Skeletal muscle cell (primary cell): Measurements from ENCODE around the gene THADA.
A peak's percentile ranks its signal among the peaks of the same experiment; 100 is the strongest.
"Not testable (repeated sequence)": the region's sequence is repeated elsewhere in the genome, so short reads cannot be mapped to it uniquely, and the experiment has no call there.

Experiments
- DNase-seq: peaks from one replicate; pipeline ENCODE4 v3.0.0-alpha.2; 2010; ENCODE audit warnings: low read depth
- H3K4me3 ChIP-seq: 2 replicates; pipeline ENCODE4 v1.5.1; 2011; ENCODE audit warnings: low read depth, mild to moderate bottlenecking, control low read depth, low read length, moderate library complexity

THADA gene, protein sequence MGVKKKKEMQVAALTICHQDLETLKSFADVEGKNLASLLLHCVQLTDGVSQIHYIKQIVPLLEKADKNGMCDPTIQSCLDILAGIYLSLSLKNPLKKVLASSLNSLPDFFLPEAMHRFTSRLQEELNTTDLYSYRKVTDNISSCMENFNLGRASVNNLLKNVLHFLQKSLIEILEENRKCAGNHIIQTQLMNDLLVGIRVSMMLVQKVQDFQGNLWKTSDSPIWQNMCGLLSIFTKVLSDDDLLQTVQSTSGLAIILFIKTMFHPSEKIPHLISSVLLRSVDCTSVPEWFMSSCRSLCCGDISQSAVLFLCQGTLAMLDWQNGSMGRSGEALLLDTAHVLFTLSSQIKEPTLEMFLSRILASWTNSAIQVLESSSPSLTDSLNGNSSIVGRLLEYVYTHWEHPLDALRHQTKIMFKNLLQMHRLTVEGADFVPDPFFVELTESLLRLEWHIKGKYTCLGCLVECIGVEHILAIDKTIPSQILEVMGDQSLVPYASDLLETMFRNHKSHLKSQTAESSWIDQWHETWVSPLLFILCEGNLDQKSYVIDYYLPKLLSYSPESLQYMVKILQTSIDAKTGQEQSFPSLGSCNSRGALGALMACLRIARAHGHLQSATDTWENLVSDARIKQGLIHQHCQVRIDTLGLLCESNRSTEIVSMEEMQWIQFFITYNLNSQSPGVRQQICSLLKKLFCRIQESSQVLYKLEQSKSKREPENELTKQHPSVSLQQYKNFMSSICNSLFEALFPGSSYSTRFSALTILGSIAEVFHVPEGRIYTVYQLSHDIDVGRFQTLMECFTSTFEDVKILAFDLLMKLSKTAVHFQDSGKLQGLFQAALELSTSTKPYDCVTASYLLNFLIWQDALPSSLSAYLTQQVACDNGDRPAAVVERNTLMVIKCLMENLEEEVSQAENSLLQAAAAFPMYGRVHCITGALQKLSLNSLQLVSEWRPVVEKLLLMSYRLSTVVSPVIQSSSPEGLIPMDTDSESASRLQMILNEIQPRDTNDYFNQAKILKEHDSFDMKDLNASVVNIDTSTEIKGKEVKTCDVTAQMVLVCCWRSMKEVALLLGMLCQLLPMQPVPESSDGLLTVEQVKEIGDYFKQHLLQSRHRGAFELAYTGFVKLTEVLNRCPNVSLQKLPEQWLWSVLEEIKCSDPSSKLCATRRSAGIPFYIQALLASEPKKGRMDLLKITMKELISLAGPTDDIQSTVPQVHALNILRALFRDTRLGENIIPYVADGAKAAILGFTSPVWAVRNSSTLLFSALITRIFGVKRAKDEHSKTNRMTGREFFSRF (N-terminal part only)

DNA sequence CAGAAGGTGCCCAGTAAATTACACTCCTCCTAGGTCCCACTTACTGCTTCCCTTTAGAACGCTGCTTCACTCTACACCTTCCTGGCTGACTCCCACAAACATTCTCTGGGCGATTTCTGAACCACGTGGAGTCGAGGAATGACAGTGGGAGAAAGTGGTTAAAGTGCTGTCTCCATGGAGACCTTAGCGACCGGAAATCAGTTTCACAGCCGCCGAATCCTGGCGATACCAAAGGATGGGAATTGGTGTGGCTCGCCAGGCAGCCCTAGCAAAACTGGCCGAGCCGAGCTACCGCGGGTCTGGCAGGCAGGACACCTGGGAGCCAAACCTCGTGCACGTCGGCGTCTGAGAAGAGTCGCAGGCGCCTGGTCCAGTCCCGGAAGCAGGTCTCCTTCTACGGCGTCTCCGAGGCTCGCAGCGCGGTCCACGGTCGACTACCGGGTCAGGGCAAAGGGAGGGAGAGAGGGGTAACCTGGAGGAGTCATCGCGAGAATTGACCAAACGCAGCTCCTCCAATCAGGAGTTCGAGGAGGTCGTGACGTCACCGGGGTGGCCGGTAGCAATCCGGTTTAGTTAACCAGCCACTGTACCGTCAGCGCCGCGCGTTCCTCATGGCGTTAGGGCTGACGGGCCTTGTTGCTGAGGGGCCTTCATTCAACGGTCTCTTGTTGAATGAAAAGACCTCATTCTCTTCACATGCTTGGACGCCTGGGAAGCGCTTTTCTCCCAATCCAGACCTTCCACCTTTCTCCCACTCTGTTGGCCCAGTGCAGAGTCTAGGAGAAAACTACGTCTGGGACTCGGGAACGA lies at the start of gene THADA:
TSS of gene THADA (minus strand) at position 436 of the 810 bp plus-strand sequence. CDS start 3,646 bp downstream, outside the sequence.
- peak; percentile 99 for DNase-seq
- peak within 1 kb of the TSS; percentile 77 for H3K4me3 ChIP-seq

GRCh38 chr2:43643680-43644079 lies 47.8 kb upstream of the THADA start:
- DNase-seq: no peak
- H3K4me3 ChIP-seq: no peak overlapping the region

GRCh38 chr2:43642363-43642762 lies 46.5 kb upstream of the THADA start:
- H3K4me3 ChIP-seq: no peak overlapping the region
- no peak for DNase-seq

- DNase-seq: no peak
Measured at GRCh38 chr2:43637030-43637803, 41.4 kb upstream of the THADA start, which contains the start of gene PLEKHH2. Gene PLEKHH2 (plus strand): TSS chr2:43637260. CDS start chr2:43644674, 7,414 bp downstream.

GRCh38 chr2:43636621-43637020 lies 40.8 kb upstream of the THADA start:
- DNase-seq: no peak
- H3K4me3 ChIP-seq: peak overlapping the region; percentile 71

More at GRCh38 chr2:43637030-43637803, 41.4 kb upstream of the THADA start, which contains the start of gene PLEKHH2:
- peak within 1 kb of the TSS; percentile 71 for H3K4me3 ChIP-seq

DNA sequence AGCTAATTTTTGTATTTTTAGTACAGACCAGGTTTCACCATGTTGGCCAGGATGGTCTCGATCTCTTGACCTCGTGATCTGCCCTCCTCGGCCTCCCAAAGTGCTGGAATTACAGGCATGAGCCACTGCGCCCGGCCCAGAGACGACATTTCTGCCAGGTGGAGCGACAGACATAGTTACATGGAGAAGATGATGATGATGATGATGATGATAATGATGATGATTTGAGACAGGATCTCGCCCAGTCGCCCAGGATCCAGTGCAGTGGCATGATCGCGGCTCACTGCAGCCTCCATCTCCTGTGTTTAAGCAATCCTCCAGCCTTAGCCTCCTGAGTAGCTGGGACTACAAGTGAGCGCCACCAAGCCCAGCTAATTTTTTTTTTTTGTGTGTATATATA lies 40.3 kb upstream of the THADA start:
- not testable (repeated sequence) for H3K4me3 ChIP-seq, DNase-seq

DNA sequence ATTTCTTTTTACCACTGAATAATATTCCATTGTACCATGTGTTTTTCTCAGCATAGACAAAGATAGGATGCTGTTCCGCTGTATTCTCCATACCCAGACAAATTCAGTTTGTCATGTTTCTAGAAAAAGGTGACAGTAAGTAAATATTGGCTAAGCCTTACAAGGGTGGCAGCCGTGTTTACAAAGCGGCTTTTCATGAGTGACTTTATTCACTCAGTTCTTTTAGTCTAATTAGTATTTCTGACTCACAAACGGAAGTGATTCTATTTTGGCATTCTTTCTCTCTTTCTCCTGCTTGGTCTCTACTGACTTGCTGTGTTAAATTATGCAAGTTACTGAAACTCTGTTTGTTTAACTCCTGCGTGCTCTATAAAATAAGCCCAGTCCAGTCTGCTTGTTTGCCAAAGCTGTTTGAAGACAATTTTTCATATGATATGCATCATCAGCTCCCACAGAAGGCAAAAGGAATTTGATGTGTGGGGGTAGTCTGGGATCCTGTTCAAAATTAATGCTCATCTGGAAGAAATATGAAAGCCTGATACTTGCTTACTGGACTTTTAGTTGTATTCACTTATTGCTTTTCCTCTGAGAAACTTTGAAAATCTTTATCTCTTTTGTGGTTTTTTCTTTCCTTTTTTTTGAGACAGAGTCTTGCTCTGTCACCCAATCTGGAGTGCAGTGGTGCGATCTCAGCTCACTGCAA lies 38.9 kb upstream of the THADA start:
- no peak overlapping the region for H3K4me3 ChIP-seq
- DNase-seq: peak; percentile 51

- no peak overlapping the region for H3K4me3 ChIP-seq
- DNase-seq: no peak
Measured at GRCh38 chr2:43631618-43632317, 35.9 kb upstream of the THADA start.

DNA sequence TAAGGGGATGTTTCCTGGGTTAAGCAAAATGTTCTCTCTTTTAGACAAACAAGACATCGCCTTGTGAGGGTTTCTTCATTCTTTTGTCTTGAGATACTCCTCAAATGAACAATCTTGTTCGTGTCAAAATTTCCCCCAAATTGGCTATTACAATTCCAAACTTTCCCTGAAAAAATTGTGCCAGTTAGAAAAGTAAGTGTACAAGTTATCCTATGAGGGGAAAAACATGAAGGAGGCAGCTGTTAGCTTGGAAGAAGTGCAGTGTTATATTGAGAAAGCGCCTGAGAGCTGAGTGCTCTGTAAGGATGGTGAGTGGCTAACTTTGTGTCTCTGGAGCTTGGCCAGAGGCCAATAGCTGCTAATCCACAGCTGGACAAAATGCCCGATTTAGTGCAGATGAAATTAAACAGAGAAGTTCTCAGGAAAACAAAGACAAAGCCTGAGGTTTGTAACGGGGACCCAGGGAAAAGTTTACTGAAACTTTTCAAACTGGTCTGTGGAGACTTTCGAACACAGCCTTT lies 27.2 kb upstream of the THADA start:
- no peak overlapping the region for H3K4me3 ChIP-seq
- DNase-seq: no peak

DNA sequence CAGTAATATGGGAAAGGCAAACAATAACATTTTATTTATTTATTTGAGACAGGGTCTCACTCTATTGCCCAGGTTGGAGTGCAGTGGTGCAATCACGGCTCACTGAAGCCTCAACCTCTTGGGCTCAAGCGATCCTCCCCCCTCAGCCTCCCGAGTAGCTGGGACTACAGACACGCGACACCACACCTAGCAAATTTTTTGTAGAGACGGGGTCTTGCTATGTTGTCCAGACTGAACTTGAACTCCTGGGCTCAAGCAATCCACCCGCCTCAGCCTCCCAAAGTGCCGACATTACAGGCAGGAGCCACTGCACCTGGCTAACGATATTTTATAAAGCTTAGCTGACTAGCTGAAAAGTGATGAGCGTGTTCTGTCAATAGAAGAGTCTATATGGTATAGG lies 23.7 kb upstream of the THADA start:
- H3K4me3 ChIP-seq: no peak overlapping the region
- no peak for DNase-seq

DNA sequence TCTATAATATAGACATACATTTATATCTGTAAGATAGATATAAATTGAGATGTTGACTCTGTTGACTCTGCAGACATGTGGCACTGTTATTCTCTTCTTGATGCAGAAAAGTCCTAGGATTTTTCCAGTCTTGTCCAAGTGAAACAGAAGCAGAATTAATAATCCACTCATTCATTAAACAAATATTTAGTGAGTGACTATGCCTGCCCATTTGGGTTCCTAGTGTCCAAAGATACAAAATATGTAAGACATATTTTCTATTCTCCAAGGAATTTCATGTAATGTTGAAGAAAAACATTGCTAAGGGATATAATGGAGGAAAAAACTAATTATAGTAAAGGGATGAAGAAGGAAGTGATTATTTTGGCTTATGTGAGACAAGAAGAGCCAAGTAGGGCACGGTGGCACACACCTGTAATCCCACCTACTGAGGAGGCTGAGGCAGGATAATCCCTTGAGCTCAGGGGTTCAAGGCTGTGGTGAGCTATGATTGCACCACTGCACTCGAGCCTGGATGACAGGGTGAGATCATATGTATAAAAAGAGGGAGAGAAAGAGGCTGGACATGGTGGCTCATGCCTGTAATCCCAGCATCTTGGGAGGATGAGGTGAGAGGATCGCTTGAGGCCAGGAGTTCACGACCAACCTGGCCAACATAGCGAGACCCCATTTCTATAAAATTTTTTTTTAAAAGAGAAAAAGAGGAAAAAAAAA lies 21.3 kb upstream of the THADA start:
- DNase-seq: no peak
- H3K4me3 ChIP-seq: no peak overlapping the region

DNA sequence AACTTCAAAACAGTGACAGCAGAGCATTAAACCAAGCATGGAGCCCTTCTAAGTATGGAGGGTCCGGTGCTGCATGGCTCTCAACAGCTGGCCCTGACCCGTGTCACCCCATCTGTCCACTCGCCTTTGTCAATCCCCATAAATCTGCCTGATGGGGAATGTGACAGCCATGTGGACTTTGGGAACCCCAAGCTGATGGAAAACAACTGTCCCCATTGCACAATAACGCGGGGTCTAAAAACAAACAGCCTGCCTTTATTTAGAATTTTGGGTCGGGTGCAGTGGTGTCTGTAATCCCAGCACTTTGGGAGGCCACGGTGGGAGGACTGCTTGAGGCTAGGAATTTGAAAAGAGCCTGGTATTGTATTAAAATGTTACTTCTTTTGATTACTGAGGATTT lies 17.1 kb upstream of the THADA start:
- no peak overlapping the region for H3K4me3 ChIP-seq
- no peak for DNase-seq

- DNase-seq: no peak
- H3K4me3 ChIP-seq: no peak overlapping the region
Measured at GRCh38 chr2:43611987-43612894, 16.4 kb upstream of the THADA start.

- no peak overlapping the region for H3K4me3 ChIP-seq
- DNase-seq: no peak
Measured at GRCh38 chr2:43610361-43610760, 14.5 kb upstream of the THADA start.

DNA sequence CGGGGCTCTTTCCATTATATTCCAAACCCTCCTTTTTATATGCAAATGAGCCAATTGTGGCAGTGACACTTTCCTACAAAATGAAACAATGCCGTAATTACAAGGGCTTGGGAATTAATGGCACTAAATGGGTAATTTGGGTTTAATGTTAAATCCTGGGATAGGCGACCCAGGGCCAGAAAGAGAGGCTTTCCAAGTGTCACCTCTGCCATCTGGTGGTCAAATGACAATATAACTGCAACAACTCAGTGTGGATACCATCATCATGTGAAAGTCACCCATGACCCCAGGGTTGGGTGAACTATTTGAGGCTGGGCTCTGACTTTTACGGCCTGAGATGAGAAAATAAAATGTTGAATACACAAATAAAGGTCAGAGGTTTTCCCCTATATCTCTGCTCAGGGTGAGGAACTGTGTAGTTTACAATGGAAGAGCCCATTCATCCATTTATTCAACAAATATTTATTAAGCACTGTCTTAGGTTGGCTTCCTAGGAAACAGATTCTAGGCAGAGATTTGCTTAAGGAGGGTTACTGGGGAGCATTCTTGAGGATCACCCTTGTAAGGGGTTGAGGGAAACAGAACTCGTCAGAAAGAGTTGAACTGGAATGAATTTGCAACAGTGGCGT lies 13.6 kb upstream of the THADA start:
- DNase-seq: no peak
- H3K4me3 ChIP-seq: no peak overlapping the region
